Type B pancreatic cell (in vitro differentiated cells): ENCODE data around the gene BCAN. TPM values are rescaled to one million over a fixed set of nuclear protein-coding genes. Genes with fewer than 3 reads are reported as not detected.
"Not testable (repeated sequence)": the region's sequence is repeated elsewhere in the genome, so short reads cannot be mapped to it uniquely, and the experiment has no call there.

Experiments
- DNase-seq: peaks from one replicate; pipeline ENCODE4 v3.0.0; 2021; ENCODE audit warnings: mixed read lengths; ENCODE audit not compliant: unreplicated experiment; ENCODE audit errors: extremely low spot score
- H3K27ac Mint-ChIP-seq: 2 replicates; pipeline ENCODE4 v1.8.0; 2021; ENCODE audit warnings: mild to moderate bottlenecking, mixed read lengths
- H3K27me3 Mint-ChIP-seq: 2 replicates; pipeline ENCODE4 v1.8.0; 2021; ENCODE audit warnings: mixed read lengths
- H3K36me3 Mint-ChIP-seq: 2 replicates; pipeline ENCODE4 v1.8.0; 2021; ENCODE audit warnings: mixed read lengths
- H3K4me1 Mint-ChIP-seq: one replicate; pipeline ENCODE4 v1.8.0; 2021; ENCODE audit warnings: mixed read lengths; ENCODE audit not compliant: unreplicated experiment
- H3K4me3 Mint-ChIP-seq: 2 replicates; pipeline ENCODE4 v1.8.0; 2021; ENCODE audit warnings: mild to moderate bottlenecking, mixed read lengths
- H3K9me3 Mint-ChIP-seq: 2 replicates; pipeline ENCODE4 v1.8.0; 2021; ENCODE audit warnings: mixed read lengths
- total RNA-seq: library from RNA; stranded (reverse); gene quantifications from 2 replicates; pipeline ENCODE4 v1.2.1, GENCODE V29; 2021; ENCODE audit warnings: low replicate concordance
- TF ChIP-seq, protein P1 (sequence below): fragments of 200-600 bp; sonication (generic); conservative IDR thresholded peaks from 2 replicates; pipeline ENCODE4 v1.5.0; 2021; ENCODE audit warnings: antibody characterized with exemption, mild to moderate bottlenecking

BCAN gene
- total RNA-seq, 1 donor from 2014 or later, result 12.6 TPM

DNA sequence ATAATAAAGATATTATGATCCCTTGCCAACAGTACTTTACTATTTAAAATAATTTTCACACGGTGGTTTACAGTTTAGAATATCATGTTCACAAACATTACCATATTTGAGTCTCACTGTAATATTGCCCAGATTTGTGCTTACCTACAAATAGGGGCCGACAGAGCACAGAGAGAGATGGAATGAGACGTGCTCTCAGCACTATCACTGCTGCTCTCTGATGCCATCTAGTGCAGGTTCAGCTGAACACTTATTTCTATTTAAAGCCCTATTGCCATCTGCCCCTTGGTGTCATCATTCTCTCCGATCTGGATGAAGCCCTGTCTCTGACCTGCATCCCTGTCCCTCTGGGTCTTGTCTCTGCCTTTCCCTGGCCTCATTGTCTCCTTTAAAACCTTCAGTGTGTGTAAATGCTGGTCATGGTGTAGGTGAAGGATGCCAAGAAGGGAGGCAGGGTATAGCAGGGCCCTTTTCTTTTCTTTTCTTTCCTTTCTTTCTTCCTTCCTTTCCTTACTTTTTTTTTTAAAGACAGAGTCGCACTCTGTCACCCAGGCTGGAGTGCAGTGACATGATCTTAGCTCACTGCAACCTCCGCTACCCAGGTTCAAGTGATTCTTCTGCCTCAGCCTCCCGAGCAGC, 33.8 kb upstream of the BCAN start:
- Mint-ChIP-seq H3K4me3 (peak overlapping the region; percentile 34), H3K27ac (no peak overlapping the region), H3K9me3 (no peaks in the 10 kb centered on the region), H3K4me1 (peaks cover 3% of the 10 kb centered on the region), H3K27me3 (peaks cover 29% of the 10 kb centered on the region), H3K36me3 (no peaks in the 10 kb centered on the region)
- TF ChIP-seq, protein P1, sequence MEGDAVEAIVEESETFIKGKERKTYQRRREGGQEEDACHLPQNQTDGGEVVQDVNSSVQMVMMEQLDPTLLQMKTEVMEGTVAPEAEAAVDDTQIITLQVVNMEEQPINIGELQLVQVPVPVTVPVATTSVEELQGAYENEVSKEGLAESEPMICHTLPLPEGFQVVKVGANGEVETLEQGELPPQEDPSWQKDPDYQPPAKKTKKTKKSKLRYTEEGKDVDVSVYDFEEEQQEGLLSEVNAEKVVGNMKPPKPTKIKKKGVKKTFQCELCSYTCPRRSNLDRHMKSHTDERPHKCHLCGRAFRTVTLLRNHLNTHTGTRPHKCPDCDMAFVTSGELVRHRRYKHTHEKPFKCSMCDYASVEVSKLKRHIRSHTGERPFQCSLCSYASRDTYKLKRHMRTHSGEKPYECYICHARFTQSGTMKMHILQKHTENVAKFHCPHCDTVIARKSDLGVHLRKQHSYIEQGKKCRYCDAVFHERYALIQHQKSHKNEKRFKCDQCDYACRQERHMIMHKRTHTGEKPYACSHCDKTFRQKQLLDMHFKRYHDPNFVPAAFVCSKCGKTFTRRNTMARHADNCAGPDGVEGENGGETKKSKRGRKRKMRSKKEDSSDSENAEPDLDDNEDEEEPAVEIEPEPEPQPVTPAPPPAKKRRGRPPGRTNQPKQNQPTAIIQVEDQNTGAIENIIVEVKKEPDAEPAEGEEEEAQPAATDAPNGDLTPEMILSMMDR, result peak; percentile 84
- DNase-seq, result no peak

DNA sequence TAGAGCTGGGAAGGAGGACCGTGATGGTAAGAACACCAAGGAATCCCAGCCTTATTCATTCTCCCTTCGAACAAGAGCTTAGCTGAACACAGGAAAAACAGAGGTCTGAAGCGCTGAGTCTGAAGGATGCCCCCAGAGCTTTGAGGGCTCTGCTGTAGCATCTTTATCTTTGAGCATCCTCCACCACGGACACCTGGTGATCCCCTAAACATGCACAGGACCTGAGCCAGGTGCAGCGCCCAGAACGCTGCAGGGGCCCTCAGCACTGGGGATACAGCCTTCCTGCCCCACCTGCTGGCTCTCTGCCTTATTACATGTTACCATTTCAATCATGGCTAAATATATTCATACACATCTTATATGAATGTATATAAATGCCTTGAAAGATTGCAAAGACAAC, 32.9 kb upstream of the BCAN start:
- Mint-ChIP-seq H3K4me1 (peaks cover 3% of the 10 kb centered on the region), H3K27ac (no peak overlapping the region), H3K4me3 (no peak overlapping the region), H3K36me3 (no peaks in the 10 kb centered on the region), H3K27me3 (peaks cover 33% of the 10 kb centered on the region), H3K9me3 (no peaks in the 10 kb centered on the region)
- no peak for DNase-seq
- TF ChIP-seq, protein P1, result peak; percentile 77

DNA sequence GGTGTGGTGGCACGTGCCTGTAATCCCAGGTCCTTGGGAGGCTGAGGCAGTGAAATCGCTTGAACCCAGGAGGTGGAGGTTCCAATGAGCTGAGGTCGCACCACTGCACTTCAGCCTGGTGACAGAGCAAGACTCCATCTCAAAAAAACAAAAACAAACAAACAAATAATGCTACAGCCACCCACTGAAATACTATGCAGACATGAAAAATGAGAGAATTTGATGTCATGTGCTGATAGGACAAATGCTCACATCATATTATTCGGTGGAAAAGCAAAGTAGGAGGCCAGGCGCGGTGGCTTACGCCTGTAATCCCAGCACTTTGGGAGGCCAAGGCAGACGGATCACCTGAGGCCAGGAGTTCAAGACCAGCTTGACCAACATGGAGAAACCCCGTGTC, 31.8 kb upstream of the BCAN start:
- not testable (repeated sequence) for DNase-seq, H3K4me1 Mint-ChIP-seq, H3K4me3 Mint-ChIP-seq, H3K36me3 Mint-ChIP-seq, H3K27ac Mint-ChIP-seq, H3K9me3 Mint-ChIP-seq
- peaks cover 41% of the 10 kb centered on the region for H3K27me3 Mint-ChIP-seq

DNA sequence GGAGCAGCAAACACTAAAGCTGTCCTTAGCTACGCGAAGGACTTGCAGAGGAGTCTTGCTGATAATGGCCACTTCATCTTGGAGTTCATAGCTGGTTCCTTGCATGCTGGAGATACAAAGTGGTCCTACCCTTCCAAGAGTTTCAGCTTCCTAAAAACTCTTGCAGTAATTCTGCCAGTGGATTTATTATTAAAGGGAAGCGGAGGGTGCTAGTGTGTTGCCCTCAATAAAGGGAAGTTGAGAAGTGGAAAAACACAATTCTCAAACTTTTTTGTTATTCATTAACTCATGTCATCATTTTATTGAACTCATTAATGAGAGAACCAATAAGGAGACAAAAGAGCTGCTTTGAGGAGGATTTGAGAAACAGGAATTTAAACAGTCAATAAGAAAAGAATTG, 29.3 kb upstream of the BCAN start:
- Mint-ChIP-seq H3K36me3 (no peaks in the 10 kb centered on the region), H3K27me3 (peaks cover 55% of the 10 kb centered on the region), H3K9me3 (no peaks in the 10 kb centered on the region), H3K27ac (no peak overlapping the region), H3K4me1 (peaks cover 12% of the 10 kb centered on the region), H3K4me3 (no peak overlapping the region)
- DNase-seq, result no peak
- TF ChIP-seq, protein P1, result no peak

DNA sequence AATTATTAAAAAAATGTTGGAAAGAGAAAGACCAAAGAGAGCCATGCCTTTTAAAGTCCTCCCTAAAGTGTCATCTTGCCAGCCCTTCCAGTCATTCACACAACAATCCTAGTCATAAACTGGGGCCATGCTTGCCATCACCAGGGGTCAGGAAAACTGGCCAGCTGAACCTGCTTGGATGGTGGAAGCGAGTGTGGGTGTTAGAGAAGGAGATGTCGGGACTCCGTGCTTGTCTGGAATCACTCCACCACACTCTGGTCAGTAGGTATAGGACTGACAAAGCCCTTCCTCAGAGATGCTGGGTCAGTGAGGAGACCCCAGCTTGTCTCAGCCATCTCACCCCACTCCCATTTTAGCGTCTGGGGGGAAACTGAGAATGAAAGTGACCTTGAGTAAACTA, 26.0 kb upstream of the BCAN start:
- no peak for DNase-seq
- peaks cover 67% of the 10 kb centered on the region for H3K27me3 Mint-ChIP-seq
- TF ChIP-seq, protein P1, result no peak
- no peaks in the 10 kb centered on the region for H3K9me3 Mint-ChIP-seq
- no peak overlapping the region for H3K27ac Mint-ChIP-seq
- peaks cover 18% of the 10 kb centered on the region for H3K4me1 Mint-ChIP-seq
- H3K4me3 Mint-ChIP-seq, result no peak overlapping the region
- H3K36me3 Mint-ChIP-seq, result no peaks in the 10 kb centered on the region

DNA sequence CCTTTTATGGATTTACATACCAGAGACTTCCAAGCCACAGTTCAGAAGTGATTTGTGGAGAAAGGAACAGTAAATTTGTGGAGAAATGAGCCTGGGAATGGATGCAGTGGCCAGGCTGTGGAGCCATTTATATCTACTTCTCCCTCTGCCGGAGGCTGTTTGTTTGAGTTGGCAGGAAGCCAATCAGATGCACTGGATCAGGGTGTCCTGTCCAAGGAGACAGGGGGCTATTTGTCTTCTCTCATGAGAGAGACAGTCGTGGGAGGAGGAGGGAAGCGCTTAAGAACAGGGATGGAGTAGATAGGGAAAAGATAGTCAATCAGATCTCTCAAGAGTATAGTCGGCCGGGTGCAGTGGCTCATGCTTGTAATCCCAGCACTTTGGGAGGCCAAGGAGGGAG, 25.5 kb upstream of the BCAN start:
- DNase-seq, result no peak
- peaks cover 71% of the 10 kb centered on the region for H3K27me3 Mint-ChIP-seq
- no peaks in the 10 kb centered on the region for H3K9me3 Mint-ChIP-seq
- H3K4me1 Mint-ChIP-seq, result peaks cover 18% of the 10 kb centered on the region
- H3K4me3 Mint-ChIP-seq, result no peak overlapping the region
- TF ChIP-seq, protein P1, result no peak
- no peaks in the 10 kb centered on the region for H3K36me3 Mint-ChIP-seq
- no peak overlapping the region for H3K27ac Mint-ChIP-seq
